GM18951 (cell line): ENCODE data around the gene ICA1.
"Not testable (repeated sequence)": the region's sequence is repeated elsewhere in the genome, so short reads cannot be mapped to it uniquely, and the experiment has no call there.

Experiments used
- POLR2A ChIP-seq: IDR thresholded peaks from 4 replicates; pipeline ENCODE4 v1.6.1; 2011; ENCODE audit warnings: mild to moderate bottlenecking; ENCODE audit not compliant: insufficient read length, insufficient read depth; ENCODE audit errors: extremely low read depth
- in situ Hi-C: fragments of 300-500 bp; cut with MboI; formaldehyde crosslinking; loops from one replicate; pipeline ENCODE4 v1.12.0; 2022; ENCODE audit warnings: low sequenced_read_pairs, mixed read lengths, inconsistent platforms; ENCODE audit not compliant: unreplicated experiment

Gene ICA1

GRCh38 chr7:8255680-8256655 lies 6.0 kb downstream of the ICA1 start:
- in situ Hi-C loops, result no loop called here
- no peak for TF ChIP-seq POLR2A

GRCh38 chr7:8254667-8255066 lies 7.3 kb downstream of the ICA1 start:
- TF ChIP-seq POLR2A, result no peak
- in situ Hi-C loops, result no loop called here

GRCh38 chr7:8254215-8254614 lies 7.8 kb downstream of the ICA1 start:
- in situ Hi-C loops, result no loop called here
- no peak for TF ChIP-seq POLR2A

GRCh38 chr7:8251195-8251594 lies 10.8 kb downstream of the ICA1 start:
- no peak for TF ChIP-seq POLR2A

GRCh38 chr7:8250547-8250946 lies 11.4 kb downstream of the ICA1 start:
- in situ Hi-C loops, result no loop called here
- TF ChIP-seq POLR2A, result no peak

More at GRCh38 chr7:8251195-8251594, 10.8 kb downstream of the ICA1 start:
- in situ Hi-C loops, result no loop called here

- TF ChIP-seq POLR2A, result no peak
- in situ Hi-C loops, result no loop called here
These were observed 12.8 kb downstream of the ICA1 start for GRCh38 chr7:8249121-8249520.

- in situ Hi-C loops, result no loop called here
- TF ChIP-seq POLR2A, result no peak
These were observed 15.9 kb downstream of the ICA1 start for GRCh38 chr7:8246020-8246419.

DNA sequence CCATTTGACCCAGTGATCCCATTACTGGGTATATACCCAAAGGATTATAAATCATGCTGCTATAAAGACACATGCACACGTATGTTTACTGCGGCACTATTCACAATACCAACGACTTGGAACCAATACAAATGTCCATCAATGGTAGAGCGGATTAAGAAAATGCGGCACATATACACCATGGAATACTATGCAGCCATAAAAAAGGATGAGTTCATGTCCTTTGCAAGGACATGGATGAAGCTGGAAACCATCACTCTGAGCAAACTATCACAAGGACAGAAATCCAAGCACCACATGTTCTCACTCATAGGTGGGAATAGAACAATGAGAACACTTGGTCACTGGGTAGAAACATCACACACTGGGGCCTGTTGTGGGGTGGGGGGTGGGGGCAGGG lies 16.9 kb downstream of the ICA1 start:
- in situ Hi-C loops, result not testable (repeated sequence)

DNA sequence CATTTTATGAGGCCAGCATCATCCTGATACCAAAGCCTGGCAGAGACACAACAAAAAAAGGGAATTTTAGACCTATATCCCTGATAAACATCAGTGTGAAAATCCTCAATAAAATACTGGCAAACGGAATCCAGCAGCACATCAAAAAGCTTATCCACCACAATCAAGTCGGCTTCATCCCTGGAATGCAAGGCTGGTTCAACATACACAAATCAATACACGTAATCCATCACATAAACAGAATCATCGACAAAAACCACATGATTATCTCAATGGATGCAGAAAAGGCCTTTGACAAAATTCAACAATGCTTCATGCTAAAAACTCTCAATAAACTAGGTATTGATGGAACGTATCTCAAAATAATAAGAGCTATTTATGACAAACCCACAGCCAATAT lies 18.9 kb downstream of the ICA1 start:
- in situ Hi-C loops, result not testable (repeated sequence)

DNA sequence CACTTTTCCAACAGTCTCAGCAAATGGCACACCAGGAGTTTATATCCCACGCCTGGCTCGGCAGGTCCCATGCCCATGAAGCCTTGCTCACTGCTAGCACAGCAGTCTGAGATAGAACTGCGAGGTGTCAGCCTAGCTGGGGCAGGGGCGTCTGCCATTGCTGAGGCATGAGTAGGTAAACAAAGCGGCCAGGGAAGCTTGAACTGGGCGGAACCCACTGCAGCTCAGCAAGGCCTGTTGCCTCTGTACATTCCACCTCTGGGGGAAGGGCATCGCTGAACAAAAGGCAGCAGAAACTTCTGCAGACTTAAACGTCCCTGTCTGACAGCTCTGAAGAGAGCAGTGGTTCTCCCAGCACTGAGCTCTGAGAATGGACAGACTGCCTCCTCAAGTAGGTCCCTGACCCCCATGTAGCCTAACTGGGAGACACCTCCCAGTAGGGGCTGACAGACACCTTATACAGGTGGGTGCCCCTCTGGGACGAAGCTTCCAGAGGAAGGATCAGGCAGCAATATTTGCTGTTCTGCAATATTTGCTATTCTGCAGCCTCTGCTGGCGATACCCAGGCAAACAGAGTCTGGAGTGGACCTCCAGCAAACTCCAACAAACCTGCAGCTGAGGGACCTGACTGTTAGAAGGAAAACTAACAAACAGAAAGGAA lies 22.1 kb downstream of the ICA1 start:
- in situ Hi-C loops, result not testable (repeated sequence)

- TF ChIP-seq POLR2A, result no peak
- in situ Hi-C loops, result no loop called here
These were observed 25.1 kb downstream of the ICA1 start for GRCh38 chr7:8236780-8237407.

DNA sequence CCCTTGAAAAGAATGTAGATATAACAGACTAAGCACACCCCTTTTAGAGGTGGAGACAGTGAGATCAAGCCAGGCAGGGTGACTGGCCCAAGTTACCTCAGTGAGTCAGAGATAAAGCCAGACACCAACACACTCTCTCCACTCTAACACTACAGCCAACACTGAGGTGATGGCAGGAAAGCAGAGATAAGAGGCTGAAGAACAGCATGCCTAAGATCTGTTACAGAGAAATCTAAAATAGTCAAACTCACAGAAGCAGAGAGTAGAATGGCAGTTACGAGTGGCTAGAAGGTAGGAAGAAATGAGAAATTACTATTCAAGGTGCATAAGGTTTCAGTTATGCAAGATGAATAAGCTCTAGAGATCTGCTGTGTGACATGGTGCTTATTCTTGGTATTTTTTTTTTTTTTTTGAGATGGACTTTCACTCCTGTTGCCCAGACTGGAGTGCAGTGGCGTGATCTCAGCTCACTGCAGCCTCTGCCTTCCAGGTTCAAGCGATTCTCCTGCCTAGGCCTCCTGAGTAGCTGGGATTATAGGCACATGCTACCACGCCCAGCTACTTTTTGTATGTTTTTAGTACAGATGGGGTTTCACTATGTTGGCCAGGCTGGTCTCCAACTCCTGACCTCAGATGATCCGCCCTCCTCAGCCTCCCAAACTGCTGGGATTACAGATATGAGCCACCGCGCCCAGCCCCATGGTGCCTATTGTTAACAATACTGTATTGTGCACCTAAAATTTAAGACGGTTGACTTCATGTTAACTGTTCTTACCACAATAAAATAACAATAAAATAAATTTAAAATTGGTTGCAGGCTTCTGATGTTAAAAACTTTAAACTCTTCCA lies 28.7 kb downstream of the ICA1 start:
- in situ Hi-C loops, result no loop called here
- no peak for TF ChIP-seq POLR2A

DNA sequence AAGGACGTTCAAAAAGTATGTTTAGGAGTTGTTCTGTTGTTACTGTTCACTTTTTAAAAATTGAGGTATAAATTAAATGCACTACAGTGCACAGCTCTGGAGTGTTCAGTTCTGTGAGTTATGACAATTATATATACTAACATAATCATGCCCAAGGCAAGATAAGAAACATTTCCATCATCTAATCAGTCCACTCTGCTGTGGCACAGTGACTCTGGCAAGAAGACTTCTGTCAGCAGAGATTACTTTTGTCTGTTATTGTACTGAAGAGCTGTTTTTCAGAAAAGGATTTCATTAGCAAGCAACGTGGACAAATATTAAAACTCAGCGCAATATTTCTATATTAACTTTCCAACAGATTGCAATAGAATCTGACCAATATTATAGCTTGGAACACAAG lies 32.0 kb downstream of the ICA1 start:
- in situ Hi-C loops, result no loop called here
- no peak for TF ChIP-seq POLR2A
